Spleen (tissue), 7 donors: Measurements from ENCODE around the gene ALS2CL.

Experiments
- CTCF ChIP-seq, 11 experiments: fragments of 200-600 bp in 7 of 11; fragments of 450-650 bp in 4 of 11; sonication (generic) in 4 of 11; IDR thresholded peaks in 8 of 11; conservative IDR thresholded peaks in 3 of 11; 1 replicate in 7 of 11; 2 replicates in 4 of 11; pipeline versions ENCODE4 v1.4.0 to v1.8.0; 2016 to 2021; ENCODE audit warnings: antibody characterized with exemption in 11 of 11, inconsistent platforms in 4 of 11, mild to moderate bottlenecking in 1 of 11
- POLR2AphosphoS5 ChIP-seq, 3 donors: sonication (generic); formaldehyde crosslinking; IDR thresholded peaks; one replicate each; pipeline ENCODE4 v1.5.1; 2017; ENCODE audit warnings: antibody characterized with exemption in 3 of 3
- donor health status: DM: no; HTN: no; CAD: no; lungs with moderate emphysema.
- donor health status: DM: no; HTN: no; CAD: no.
- donor health status: DM: no; HTN: no; CAD: no.

- TF ChIP-seq POLR2AphosphoS5 (IDR thresholded peaks at IDR 0.05): no peak
- TF ChIP-seq CTCF (IDR thresholded peaks at IDR 0.05 in 8 of 11, conservative IDR thresholded peaks at IDR 0.05 in 3 of 11): no peak
Observed at GRCh38 chr3:46679681-46680080, 13.8 kb downstream of the ALS2CL start.
